GM18951 (cell line): Measurements from ENCODE around the gene KIF1B.

Source experiments
- POLR2A ChIP-seq: IDR thresholded peaks from 4 replicates; pipeline ENCODE4 v1.6.1; 2011; ENCODE audit warnings: mild to moderate bottlenecking; ENCODE audit not compliant: insufficient read length, insufficient read depth; ENCODE audit errors: extremely low read depth
- in situ Hi-C: fragments of 300-500 bp; cut with MboI; formaldehyde crosslinking; loops from one replicate; pipeline ENCODE4 v1.12.0; 2022; ENCODE audit warnings: low sequenced_read_pairs, mixed read lengths, inconsistent platforms; ENCODE audit not compliant: unreplicated experiment

The KIF1B gene

GRCh38 chr1:10263450-10264082, 53.2 kb downstream of the KIF1B start:
- in situ Hi-C loops, result no loop called here
- no peak for TF ChIP-seq POLR2A

GRCh38 chr1:10265027-10265426, 54.7 kb downstream of the KIF1B start:
- TF ChIP-seq POLR2A, result no peak
- in situ Hi-C loops, result no loop called here

GRCh38 chr1:10265900-10266299, 55.5 kb downstream of the KIF1B start:
- no peak for TF ChIP-seq POLR2A
- in situ Hi-C loops, result no loop called here

GRCh38 chr1:10267319-10267718, 56.9 kb downstream of the KIF1B start:
- no peak for TF ChIP-seq POLR2A
- in situ Hi-C loops, result no loop called here

- TF ChIP-seq POLR2A, result no peak
- in situ Hi-C loops, result no loop called here
Observed at GRCh38 chr1:10267921-10268320, 57.6 kb downstream of the KIF1B start.

GRCh38 chr1:10271090-10271489, 60.7 kb downstream of the KIF1B start:
- in situ Hi-C loops, result no loop called here

GRCh38 chr1:10271869-10272268, 61.5 kb downstream of the KIF1B start:
- TF ChIP-seq POLR2A, result no peak
- in situ Hi-C loops, result no loop called here

More at GRCh38 chr1:10271090-10271489, 60.7 kb downstream of the KIF1B start:
- no peak for TF ChIP-seq POLR2A

GRCh38 chr1:10272274-10272673, 61.9 kb downstream of the KIF1B start:
- TF ChIP-seq POLR2A, result no peak
- in situ Hi-C loops, result no loop called here

- TF ChIP-seq POLR2A, result no peak
- in situ Hi-C loops, result no loop called here
Observed at GRCh38 chr1:10278880-10279279, 68.5 kb downstream of the KIF1B start.

- in situ Hi-C loops, result no loop called here
- TF ChIP-seq POLR2A, result no peak
Observed at GRCh38 chr1:10280439-10281350, 70.3 kb downstream of the KIF1B start.

- in situ Hi-C loops, result no loop called here
Observed at GRCh38 chr1:10283318-10283984, 73.1 kb downstream of the KIF1B start.

GRCh38 chr1:10286244-10286643, 75.9 kb downstream of the KIF1B start:
- in situ Hi-C loops, result no loop called here

More at GRCh38 chr1:10283318-10283984, 73.1 kb downstream of the KIF1B start:
- no peak for TF ChIP-seq POLR2A

GRCh38 chr1:10287023-10287645, 76.8 kb downstream of the KIF1B start:
- TF ChIP-seq POLR2A, result no peak

More at GRCh38 chr1:10286244-10286643, 75.9 kb downstream of the KIF1B start:
- no peak for TF ChIP-seq POLR2A

More at GRCh38 chr1:10287023-10287645, 76.8 kb downstream of the KIF1B start:
- in situ Hi-C loops, result no loop called here
